OCI-M1 (cell line): ENCODE measurements around the gene NRN1L.
"Not testable (repeated sequence)": the region's sequence is repeated elsewhere in the genome, so short reads cannot be mapped to it uniquely, and the experiment has no call there.

Source experiments
- DNase-seq: peaks from one replicate; lab custom pipeline; 2025; lab: John Stamatoyannopoulos, UW

Gene NRN1L

DNA sequence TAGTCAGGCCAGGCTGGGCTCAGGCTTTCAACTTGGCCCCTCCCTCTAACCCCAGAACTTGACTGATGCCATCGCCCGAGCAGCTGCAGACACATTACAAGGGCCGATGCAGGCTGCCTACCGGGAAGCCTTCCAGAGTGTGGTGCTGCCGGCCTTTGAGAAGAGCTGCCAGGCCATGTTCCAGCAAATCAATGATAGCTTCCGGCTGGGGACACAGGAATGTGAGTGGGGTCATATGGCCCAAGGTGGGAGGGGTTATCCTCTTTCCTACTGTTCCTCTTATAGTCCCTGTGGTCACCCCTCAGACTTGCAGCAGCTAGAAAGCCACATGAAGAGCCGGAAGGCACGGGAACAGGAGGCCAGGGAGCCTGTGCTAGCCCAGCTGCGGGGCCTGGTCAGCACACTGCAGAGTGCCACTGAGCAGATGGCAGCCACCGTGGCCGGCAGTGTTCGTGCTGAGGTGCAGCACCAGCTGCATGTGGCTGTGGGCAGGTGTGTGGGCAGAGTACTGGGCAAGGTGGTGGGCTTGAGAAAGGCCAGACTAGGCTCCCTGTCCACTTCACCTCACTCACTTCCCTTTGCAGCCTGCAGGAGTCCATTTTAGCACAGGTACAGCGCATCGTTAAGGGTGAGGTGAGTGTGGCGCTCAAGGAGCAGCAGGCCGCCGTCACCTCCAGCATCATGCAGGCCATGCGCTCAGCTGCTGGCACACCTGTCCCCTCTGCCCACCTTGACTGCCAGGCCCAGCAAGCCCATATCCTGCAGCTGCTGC, 2.1 kb upstream of the NRN1L start:
- DNase-seq: no peak

DNA sequence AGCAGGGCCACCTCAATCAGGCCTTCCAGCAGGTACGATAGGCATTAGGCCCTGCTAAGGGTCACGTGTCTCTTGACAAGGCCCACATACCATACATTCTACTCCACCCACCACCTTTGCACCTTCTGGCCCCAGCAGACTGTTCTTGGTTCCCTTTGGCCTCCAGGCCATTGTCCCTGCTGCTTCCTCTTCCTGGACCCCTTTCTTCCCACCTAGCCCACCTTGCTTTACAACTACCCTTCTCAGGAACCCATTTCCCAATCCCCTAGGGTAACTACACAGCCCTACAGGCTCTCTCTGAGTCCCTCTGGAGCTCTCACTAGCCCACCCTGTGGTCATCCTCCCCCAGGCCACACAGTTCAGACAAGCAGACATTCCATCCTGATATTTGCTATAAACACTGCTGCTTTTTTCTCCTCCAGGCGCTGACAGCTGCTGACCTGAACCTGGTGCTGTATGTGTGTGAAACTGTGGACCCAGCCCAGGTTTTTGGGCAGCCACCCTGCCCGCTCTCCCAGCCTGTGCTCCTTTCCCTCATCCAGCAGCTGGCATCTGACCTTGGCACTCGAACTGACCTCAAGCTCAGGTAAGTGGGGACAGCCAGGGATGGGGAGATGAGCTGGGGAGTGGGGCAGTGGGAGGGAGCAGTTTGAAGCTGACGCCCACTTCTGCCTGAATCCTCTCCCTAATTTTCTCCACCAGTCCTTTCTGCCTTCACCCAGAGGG, 1.4 kb upstream of the NRN1L start:
- no peak for DNase-seq

DNA sequence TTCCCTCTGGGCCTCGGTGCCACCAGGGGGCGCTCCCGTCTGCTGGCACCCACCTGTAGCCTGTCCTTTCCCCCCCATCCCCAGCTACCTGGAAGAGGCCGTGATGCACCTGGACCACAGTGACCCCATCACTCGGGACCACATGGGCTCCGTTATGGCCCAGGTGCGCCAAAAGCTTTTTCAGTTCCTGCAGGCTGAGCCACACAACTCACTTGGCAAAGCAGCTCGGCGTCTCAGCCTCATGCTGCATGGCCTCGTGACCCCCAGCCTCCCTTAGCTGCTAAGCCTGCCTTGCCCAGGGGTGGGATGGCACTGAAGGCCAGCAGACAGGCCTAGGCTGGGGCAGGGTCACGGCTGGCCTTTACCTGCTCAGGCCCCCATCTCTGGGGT, 818 bp upstream of the NRN1L start:
- peak; percentile 62 for DNase-seq

DNA sequence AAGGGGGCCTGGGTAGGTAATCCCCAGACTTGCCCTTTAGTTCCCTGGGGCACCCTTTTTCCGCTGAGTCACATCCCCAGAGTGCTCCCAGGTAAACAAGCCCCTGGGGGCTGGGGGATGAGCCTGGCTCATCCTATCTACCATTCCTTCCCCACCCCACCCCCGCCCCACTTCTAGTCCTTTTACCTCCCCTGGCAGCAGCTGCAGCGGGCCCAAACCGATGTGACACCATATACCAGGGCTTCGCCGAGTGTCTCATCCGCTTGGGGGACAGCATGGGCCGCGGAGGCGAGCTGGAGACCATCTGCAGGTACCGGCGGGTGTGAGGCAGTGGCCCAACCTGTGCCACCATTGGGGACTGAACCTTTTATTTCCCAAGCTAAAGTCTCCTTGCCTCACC, 860 bp downstream of the NRN1L start:
- DNase-seq: no peak

DNA sequence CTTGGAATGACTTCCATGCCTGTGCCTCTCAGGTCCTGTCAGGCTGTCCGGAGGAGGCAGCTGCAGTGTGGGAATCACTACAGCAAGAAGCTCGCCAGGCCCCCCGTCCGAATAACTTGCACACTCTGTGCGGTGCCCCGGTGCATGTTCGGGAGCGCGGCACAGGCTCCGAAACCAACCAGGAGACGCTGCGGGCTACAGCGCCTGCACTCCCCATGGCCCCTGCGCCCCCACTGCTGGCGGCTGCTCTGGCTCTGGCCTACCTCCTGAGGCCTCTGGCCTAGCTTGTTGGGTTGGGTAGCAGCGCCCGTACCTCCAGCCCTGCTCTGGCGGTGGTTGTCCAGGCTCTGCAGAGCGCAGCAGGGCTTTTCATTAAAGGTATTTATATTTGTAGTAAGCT, 1.3 kb downstream of the NRN1L start:
- no peak for DNase-seq

DNA sequence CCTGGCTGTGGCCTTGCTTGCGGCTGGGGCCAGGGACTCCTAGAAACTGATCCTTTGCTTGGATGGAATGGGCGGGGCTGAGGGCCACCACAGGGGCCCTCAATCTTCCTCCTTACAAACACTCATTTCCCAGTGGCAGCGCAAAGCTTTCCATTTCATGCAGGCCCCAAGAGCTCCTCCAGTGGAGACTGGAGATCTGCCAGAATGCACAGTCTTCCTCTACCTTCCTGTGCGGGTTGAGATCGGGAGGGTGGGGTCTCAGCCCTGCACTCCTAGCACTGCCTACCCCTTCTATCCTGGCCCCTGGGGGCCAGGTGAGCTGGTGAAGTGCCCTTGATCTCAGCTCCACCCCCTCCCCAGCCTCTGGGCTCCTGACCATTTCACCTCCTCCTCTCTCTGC, 1.7 kb downstream of the NRN1L start:
- DNase-seq: peak; percentile 7

DNA sequence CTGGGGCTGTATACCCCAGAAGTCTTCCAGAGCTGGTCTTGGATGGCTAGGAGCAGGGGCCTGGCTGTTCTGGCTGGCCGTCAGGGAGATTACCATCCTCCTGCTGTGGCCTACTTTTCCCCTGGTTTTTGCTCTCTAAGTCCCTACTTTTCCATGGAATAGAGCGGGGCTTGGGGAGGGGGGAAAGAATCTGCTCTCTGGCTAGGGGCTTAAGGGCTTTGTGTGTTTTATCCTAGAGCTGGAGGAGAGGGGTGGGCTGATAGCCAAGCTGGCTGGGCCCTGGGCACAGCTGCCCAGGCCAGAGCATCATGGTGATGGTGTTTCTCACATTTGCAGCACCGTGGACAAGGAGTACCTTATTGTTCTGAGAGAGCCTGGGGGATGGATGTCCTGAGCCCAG, 3.6 kb downstream of the NRN1L start:
- DNase-seq: no peak

DNA sequence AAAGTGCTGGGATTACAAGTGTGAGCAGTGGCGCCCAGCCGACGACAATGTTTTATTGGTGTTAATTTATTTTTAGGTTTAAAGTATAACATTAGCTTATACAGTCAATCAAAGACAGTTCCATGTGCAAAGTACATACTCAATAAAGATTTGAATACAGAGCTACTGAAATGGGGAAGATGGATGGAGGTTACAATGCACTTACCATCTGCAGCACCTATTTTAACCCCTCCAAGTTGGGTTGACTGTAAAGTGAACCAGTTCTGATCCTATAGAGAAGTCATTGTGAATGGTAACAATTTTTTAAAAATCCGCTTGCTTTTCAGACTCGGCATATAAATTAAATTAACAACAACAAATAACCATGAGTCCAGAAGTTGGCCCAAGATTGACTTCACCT, 7.7 kb downstream of the NRN1L start:
- peak; percentile 70 for DNase-seq

DNA sequence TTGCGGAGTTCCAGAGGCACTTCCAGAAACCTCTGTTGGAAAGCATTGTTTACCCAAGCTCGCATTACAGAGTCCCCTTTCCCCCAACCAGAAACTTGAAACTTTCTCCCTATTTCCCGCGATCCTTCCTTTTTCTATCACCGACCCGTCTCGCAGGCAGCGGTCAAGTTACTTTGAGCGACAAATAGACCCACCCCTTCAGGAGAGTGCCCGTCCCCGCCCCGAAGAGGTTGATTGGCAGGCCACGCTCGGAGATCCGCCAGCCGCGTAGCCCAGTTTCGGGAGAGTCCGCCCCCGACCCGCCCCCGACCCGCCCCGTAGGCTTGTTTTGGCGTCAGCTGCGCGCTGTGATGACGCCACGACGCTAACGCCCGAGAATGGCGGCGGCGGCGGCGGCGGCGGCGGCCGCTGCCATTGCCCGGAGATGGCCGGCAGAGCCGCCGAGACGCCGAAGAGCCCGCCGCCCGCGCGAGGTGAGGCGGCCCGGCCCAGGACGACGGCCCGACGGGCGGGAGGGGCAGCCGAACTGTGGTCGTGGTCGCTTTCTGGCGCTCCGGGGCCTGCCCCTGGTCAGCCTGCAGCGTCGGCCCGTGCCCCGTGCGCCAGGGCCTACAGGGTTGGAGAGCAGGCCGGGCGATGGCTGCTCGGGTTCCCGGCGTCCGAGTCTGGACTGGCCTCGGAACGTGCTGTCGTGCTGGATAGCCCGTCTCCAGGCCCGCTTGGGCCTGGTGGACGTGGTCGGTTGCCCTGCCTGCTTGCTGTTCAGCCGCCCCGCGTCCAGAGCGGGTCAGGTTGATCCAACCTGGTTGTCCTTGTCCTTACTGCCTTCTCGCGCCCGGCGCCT, 8.4 kb downstream of the NRN1L start, which contains the start of gene PSKH1:
Gene PSKH1 (plus strand): TSS at position 356 of the 844 bp plus-strand sequence. CDS start 15,496 bp downstream, outside the sequence.
- DNase-seq: peak; percentile 98

DNA sequence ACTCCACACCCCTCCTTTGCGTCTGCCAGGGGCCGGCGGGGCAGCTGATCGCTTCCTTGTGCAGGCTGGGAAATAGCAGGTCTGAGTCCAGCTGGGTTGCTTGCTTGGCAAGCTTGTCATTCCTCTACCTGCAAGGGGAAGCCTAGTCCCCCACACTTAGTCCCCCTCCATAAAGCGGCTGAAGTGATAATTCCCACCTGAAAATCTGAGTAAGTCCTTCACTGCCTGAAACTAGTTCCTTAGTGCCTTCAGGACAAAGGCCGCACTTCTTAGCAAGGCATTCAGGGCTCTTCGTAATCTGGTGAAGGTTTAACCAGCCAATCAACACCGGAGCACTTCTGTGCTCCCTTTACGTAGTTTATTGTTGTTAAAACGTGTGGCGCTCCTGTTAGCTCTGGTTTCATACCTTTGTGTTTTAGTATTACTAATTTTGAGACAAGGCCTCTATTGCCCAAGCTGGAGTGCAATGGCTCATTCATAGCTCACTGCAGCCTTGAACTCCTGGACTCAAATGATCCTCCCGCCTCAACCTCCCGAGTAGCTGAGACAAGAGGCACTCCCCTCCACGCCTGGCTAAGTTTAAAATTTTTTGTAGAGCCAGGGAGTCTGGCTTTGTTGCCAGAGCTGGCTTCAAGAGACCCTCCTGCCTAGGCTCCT, 9.2 kb downstream of the NRN1L start:
- DNase-seq: peak; percentile 48

DNA sequence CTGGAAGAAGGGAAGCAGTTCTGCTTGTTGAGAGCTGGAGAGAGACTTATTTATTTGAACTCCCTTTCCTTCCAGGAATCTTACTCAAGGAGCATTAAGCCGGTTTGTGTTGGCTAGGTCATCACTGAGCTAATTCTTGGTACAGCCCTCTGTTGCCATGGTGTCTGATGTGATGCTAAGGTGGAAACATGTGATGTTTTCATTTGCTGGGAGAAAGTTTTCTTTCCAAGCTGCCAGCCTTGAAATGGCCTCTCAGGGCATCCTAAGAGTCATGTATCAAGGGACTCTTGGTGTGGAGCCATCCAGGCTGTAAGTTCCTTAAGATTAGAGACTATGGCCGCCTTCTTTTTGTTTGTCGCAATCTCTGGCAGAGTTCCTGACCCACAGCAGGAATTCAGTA, 12.5 kb downstream of the NRN1L start:
- no peak for DNase-seq

DNA sequence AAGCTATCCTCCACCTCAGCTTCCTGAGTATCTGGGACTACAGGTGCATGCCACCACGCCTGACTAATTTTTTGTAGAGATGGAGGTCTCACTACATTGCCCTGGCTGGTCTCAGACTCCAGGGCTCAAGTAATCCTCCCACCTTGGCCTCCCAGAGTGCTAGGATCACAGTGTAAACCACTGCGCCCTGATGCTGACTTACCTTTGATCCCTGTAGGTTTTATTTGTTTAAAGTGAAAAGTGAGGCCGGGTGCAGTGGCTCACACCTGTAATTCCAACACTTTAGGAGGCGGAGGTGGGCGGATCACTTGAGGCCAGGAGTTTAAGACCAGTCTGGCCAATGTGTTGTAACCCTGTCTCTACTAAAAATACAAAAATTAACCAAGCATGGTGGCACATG, 17.0 kb downstream of the NRN1L start:
- DNase-seq: no peak

DNA sequence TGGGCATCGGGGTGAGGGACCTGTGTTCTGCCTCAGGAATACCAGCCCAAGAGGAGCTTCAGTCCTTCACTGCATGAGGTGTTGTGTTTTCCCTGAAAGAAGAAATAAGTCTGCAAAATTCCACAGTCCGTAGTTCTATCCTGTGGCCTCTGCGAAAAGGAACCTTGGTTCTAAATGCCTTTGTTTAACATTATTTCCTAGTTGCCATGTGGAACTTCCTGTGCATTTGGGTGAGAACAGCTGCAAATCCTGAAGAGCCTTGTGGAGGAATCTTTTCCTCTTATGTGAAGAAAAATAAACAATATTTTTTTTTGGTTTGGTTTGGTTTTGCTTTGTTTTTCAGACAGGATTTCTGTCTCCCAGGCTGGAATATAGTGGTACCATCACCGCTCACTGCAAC, 18.1 kb downstream of the NRN1L start:
- DNase-seq: no peak

DNA sequence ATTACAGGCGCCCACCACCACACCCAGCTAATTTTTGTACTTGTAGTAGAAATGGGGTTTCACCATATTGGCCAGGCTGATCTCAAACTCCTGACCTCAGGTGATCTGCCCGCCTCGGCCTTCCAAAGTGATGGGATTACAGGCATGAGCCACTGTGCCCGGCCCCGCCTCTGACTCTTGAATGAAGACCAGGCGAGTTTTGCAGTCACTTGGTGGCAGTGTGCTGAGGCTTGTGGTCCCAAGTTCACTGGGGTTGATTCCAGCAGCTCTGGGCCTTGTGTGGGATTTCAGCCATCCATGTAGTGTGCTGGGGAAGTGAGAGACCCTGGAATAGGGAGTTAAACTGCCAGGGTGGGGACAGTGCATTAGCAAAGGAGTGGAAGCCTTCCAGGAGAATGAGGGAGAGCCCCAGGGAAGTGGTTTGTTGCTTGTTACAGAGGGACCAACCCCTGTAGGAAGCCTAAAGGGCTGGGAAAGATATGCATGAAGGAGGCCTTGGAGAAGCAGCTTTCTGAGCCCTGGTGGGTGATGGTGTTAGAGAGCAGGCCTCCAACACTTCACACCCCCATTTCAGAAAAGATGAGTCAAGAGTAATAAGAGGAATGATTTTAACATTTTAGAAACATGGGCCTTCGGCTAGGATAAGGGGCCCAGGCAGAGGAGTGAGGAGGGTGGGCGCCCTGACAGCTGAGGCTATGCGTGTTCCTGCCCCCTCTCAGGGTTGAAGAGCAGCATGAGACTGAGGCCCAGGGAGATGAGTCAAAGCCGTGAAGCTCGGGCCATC, 22.9 kb downstream of the NRN1L start:
- DNase-seq: no peak

DNA sequence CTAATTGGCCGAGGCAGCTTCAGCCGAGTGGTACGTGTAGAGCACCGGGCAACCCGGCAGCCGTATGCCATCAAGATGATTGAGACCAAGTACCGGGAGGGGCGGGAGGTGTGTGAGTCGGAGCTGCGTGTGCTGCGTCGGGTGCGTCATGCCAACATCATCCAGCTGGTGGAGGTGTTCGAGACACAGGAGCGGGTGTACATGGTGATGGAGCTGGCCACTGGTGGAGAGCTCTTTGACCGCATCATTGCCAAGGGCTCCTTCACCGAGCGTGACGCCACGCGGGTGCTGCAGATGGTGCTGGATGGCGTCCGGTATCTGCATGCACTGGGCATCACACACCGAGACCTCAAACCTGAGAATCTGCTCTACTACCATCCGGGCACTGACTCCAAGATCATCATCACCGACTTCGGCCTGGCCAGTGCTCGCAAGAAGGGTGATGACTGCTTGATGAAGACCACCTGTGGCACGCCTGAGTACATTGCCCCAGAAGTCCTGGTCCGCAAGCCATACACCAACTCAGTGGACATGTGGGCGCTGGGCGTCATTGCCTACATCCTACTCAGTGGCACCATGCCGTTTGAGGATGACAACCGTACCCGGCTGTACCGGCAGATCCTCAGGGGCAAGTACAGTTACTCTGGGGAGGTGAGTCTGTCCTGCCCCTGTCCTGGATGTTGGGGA, 24.5 kb downstream of the NRN1L start:
- DNase-seq: no peak

DNA sequence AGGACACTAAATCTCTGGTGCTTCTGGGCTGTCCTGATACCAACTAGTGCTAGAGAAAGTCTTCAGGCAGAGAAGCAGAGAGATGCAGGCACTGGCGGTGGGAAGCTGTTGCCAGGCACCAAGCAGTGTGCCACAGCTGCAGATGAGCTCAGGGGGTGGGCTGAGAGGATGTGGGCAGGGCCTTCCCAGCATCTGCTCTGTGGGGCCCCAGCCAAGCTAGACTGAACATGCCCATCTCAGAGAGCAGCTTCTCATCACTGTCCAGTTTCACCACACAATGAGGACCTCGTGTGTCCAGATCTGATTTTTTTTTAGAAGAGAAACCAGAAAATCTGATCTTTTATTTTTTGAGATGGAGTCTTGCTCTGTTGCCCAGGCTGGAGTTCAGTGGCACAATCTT, 25.5 kb downstream of the NRN1L start:
- DNase-seq: no peak

DNA sequence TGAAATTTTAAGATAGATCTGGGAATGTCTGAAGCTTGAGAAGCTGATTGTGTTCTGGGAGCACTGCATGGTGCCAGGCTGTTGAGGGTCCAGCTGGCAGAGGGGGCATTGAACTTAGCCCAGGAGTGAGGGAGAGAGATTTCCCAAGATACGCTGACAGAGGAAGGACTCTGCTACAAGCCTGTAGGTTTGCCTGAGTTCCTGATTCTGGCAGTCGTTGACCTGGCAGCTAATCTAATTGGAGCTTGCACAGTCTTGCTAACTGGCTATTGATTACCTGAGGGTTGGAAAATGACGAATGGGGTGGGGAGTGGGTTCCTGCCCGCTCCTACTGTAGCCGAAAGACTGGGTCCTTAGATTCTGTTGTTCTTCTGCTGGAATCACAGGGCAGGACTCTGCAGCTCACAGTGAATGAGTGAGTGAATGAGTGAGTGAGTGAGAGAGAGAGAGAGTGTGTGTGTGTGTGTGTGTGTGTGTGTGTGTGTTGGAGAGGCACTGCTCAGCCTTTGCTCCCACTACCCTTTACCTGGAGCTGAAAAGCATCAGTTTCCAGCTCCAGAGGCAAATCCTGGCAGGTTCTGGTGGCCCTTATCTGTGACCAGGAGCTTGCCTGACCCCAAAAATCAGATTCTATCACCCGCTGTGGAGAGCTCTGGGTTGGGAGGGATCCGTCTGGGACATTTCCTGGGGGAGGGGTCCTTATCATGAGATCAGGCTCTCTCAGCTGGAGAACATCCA, 30.2 kb downstream of the NRN1L start:
- no peak for DNase-seq

DNA sequence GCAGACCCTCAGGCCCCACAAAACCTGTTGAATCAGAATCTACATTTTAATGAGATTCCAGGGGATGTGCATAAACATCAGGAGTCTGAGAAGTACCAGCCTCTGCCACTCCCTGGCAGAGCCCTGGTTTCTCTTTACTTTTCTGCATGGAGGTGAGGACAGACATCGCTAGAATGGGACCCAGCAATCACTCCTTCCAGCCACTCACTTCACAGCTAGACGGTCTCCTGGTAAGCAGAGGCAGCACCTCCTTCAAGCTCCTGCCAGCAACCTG, 30.7 kb downstream of the NRN1L start:
- DNase-seq: not testable (repeated sequence)

DNA sequence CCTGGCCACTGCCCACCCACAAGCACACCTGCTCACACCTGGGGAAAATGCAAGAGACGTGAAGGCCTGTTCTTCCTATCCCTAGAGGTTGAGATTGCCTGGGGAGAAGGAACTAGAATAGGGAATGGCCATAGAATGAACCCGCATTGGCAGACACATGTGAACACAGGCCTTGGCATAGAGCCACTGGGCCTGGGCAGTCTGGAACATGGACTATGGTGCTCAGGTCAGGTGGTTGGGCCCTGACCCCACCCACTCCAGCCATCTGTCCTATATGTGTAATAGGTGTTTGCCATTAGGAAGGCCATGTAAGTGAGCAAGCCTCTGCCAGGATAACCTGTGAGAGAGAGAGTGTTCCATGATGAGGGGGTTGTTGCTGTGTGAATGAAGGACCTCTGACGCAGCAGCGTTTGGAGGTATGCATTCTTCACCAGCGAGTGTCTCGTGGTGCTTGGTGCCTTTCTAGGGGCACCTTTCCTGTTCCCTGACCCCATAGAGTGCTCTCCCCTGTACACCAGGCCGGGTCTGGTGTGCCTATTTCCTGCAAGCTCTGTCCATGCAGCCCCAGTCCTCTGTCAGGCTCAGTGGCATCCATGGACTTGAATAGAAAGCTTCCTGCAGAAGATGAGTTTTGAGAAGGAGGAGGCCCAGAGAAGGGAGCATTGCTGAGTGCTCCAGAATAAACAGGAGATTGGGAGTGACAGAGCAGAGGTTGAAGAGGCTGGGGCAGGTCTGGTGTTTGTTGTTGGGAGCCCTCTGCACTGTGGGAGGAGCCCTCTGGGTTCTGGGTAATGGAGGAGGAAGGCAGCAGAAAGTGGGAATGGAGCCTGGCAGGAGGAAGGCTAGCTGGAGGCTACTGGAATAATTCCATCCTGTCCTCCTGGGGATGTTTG, 31.4 kb downstream of the NRN1L start:
- no peak for DNase-seq
